ENCODE measurements around the gene R3HDM1. TPM values are rescaled to one million over a fixed set of nuclear protein-coding genes. Genes with fewer than 3 reads are reported as not detected.
"Not testable (repeated sequence)": the region's sequence is repeated elsewhere in the genome, so short reads cannot be mapped to it uniquely, and the experiment has no call there.

R3HDM1 gene
- total RNA-seq, 1 donor from 2014 or later, result 12.5 TPM

DNA sequence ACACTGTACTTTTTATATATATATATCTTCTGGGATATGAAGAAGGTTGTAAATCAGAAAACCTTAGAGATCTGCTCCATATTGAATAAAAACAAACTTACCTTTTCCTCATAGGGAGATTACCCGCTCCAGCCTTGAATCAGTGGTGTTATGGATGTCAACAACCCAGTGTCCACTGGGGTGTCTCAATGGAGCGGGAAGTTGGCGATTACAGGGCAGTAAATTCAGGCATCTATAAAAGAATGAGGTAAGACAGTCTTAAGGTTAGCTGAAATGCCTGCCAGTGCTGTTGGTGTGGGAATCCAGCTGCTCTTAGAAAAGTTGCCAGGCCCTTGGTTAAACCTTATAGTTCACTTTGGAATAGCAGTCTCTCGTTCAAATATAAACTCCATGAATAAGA lies 102.3 kb downstream of the R3HDM1 start:
- intact Hi-C loops (cut with DNase I), result no loop called here
- no peak for ATAC-seq
- DNase-seq (ENCODE audit: missing footprints), result no peak

DNA sequence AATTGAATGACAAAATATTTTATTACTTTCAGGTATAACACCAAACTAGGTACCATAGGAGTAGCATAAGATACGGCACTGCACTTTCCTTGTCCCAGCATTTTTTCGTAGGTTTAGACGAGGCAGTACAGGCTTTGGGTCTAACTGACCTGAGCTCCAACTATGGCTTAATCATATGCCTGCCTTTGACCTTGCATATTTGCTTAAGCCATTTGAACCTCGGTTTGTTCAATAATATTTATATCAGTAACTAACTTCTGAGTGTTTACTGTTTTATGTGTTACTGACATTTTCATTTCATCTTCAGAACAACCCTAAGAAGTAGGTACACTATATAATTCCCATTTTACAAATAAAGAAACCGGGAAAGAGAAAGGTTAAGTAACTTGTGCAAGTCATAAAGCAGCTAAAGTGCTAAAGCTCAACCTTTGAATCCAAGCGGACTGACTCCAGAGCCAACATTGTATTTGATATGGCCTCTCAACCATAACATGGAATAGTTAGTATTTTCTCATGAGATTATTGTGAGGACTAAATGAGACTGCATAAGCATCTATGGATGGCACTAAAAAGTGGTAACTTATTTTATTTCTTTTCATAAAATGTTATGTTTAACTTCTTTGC lies 104.0 kb downstream of the R3HDM1 start:
- DNase-seq (ENCODE audit: missing footprints) (no peak), ATAC-seq (no peak)
- intact Hi-C loops (cut with DNase I), result no loop called here

GRCh38 chr2:135636982-135637381 lies 105.7 kb downstream of the R3HDM1 start:
- intact Hi-C loops (cut with DNase I), result no loop called here
- DNase-seq (ENCODE audit: missing footprints), result no peak
- ATAC-seq, result no peak

- intact Hi-C loops (cut with DNase I), result no loop called here
- ATAC-seq (no peak), DNase-seq (ENCODE audit: missing footprints) (no peak)
These were observed 106.3 kb downstream of the R3HDM1 start for GRCh38 chr2:135637456-135638087.

- no peak for DNase-seq (ENCODE audit: missing footprints)
These were observed 107.5 kb downstream of the R3HDM1 start for GRCh38 chr2:135638825-135639224.

DNA sequence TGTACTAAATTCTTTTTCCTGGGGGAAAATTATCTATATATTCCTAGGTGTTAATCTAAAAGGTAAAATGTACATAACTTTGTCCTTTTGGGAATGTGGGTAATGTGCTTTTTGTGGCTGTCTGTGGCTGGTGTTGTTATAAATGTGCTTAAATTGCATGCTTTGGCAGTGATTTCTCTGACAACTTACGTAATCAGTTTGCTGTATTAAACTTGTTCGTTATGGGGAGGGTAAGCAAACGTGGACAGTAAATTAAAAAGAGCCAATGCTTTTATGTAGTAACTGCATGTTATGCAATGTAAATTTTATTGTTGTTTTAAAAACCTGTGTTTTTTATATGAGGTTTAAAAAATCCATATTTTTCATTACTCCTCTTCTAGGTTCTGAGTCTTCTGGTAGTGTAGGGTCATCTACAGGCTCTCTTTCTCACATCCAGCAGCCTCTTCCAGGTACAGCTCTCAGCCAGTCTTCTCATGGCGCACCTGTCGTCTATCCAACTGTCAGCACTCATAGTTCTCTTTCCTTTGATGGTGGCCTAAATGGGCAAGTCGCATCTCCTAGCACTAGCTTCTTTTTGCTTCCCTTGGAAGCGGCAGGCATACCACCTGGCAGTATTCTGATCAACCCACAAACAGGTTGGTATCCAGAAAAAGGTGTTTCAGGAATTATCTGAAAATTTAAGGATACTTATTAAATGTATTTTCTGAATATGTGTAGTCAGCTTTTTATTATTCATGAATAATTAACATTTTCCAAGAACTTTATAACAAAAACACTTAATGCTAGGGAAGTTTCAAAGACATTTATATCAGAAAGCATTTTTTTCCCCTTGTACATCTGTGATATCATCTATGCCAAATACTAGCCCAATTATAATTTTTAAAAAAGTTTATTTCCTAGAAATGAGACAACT lies 110.1 kb downstream of the R3HDM1 start:
- DNase-seq (ENCODE audit: missing footprints) (no peak), ATAC-seq (no peak)
- intact Hi-C loops (cut with DNase I), result no loop called here

More at GRCh38 chr2:135638825-135639224, 107.5 kb downstream of the R3HDM1 start:
- ATAC-seq, result no peak
- intact Hi-C loops (cut with DNase I), result no loop called here

DNA sequence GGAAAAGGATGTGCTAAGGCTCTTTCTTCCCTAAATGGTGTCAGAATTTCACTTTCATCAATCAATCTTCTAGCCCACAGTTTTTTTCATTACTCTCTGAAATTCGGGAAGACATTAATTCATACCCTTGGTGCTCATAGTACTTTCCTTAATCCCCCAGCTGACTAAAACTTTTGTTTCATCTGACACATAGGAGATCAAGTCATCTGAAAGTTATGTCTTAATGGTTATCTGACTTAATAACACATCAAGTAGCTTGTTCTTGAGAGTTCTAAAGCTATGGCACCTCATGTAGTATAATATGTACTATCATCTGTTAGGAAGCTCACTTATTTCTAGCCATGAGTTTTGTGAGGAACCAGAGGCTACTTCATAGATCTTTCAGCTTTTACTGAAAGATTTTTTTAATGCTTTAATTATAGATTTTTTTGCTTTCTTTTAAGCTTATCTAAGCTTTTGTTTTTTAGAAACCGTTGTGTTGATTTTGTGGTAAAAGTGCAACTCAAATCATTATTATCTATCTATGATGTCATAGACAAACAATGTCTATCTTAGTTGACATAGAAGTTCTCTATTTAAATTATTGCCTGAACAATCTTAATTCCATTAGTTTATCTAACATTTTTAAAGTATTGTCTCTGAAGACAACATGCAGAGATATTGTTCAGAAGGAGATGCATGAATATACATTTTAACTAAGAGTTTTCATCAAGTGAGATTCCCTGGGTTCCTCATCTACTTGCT lies 116.7 kb downstream of the R3HDM1 start:
- intact Hi-C loops (cut with DNase I), result no loop called here
- no peak for DNase-seq (ENCODE audit: missing footprints)
- no peak for ATAC-seq

DNA sequence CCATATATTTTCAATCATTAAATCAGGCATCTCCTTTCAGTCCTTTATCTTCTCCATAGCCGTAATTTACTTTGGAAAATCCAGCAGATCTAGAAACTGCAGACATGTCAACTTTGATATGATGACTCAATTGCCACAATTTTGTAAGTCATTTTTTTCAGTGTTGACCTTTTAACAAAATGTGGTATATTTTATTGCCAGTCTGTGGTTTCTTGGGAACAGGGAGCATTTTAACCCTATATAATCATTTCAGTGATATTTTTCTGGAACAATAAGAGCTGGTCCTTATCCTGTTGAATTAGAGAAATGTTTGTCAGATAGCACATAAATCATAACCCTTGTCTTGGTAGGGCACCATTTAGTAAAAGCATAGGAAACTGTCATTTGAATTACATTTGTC lies 119.4 kb downstream of the R3HDM1 start:
- intact Hi-C loops (cut with DNase I), result no loop called here
- ATAC-seq, result no peak
- no peak for DNase-seq (ENCODE audit: missing footprints)

DNA sequence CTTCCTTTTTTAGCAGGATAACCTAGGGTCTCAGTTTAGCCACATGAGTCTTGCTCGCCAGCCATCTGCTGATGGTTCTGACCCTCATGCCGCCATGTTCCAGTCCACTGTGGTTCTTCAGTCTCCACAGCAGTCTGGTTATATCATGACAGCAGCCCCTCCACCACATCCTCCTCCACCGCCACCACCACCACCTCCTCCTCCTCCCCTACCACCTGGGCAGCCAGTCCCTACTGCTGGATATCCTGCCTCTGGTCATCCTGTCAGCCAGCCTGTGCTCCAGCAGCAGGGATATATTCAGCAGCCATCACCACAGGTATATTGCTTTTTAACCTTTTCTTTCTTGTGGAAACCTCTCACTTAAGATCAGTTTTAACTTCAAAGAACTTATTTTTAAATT lies 120.4 kb downstream of the R3HDM1 start:
- no peak for DNase-seq (ENCODE audit: missing footprints)
- no peak for ATAC-seq
- intact Hi-C loops (cut with DNase I), result no loop called here

DNA sequence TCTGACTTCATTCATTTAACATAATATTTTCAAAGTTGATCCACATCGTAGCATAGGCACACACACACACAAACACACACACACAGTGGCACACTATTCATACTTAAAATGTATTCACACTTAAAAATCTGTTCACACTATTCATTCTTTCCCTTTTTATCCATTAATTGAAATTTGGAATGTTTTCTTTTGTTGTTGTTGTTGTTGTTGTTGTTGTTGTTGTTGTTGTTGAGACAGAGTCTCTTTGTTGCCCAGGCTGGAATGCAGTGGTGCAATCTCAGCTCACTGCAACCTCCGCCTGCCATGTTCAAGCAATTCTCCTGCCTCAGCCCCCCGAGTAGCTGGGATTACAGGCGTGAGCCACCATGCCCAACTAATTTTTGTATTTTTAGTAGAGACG lies 123.0 kb downstream of the R3HDM1 start:
- intact Hi-C loops (cut with DNase I), result not testable (repeated sequence)

GRCh38 chr2:135657806-135658582 lies 126.7 kb downstream of the R3HDM1 start:
- intact Hi-C loops (cut with DNase I), result no loop called here
- no peak for ATAC-seq

More for the DNA sequence above, 123.0 kb downstream of the R3HDM1 start:
- ATAC-seq; DNase-seq (ENCODE audit: missing footprints): not testable (repeated sequence)

DNA sequence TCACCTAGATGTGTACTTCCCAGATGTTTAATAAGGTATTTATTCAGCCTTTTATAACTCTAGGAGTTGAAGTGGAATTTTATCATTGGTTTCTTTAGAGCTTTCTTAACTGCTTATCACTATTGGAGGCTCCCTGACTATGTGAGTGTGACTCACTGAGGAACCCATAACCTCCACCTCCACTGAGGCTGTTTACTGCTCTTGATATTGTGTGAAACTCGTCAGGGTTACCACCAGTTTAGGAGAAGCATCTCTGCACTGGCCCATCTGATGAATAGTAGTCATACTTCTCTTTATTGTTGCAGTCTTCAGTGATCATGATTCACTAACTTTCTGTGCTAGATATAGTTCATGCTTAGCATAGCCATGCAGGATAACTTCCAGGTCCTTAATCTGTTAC lies 130.8 kb downstream of the R3HDM1 start:
- intact Hi-C loops (cut with DNase I), result no loop called here

More at GRCh38 chr2:135657806-135658582, 126.7 kb downstream of the R3HDM1 start:
- DNase-seq (ENCODE audit: missing footprints), result no peak

GRCh38 chr2:135663148-135663700 lies 131.9 kb downstream of the R3HDM1 start:
- DNase-seq (ENCODE audit: missing footprints) (no peak), ATAC-seq (no peak)
- intact Hi-C loops (cut with DNase I), result no loop called here

More for the DNA sequence above, 130.8 kb downstream of the R3HDM1 start:
- DNase-seq (ENCODE audit: missing footprints), result no peak
- no peak for ATAC-seq

DNA sequence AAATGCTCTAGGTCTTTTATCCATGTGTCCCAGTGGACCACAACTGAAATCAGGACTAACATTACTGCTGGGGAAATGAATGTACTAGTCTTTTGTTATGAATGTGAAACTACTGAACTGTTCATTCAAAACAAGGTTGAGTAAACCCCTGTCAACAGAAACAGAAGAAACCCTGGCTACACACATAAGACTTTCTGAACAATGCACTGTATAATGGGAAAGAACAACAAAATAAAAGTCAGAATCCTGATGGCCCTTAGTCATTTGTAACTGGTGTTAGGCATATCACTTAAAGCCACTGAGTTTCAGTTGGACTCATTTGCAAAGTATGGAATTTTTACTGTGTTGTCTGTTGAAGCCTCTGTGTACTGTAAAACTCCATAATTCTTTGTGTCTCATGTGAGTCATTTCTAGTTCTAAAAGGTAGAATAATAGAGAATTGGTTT lies 133.4 kb downstream of the R3HDM1 start:
- intact Hi-C loops (cut with DNase I), result no loop called here
- no peak for DNase-seq (ENCODE audit: missing footprints)
- no peak for ATAC-seq

GRCh38 chr2:135667045-135667444 lies 135.8 kb downstream of the R3HDM1 start:
- no peak for ATAC-seq
- intact Hi-C loops (cut with DNase I), result no loop called here
- DNase-seq (ENCODE audit: missing footprints), result no peak

DNA sequence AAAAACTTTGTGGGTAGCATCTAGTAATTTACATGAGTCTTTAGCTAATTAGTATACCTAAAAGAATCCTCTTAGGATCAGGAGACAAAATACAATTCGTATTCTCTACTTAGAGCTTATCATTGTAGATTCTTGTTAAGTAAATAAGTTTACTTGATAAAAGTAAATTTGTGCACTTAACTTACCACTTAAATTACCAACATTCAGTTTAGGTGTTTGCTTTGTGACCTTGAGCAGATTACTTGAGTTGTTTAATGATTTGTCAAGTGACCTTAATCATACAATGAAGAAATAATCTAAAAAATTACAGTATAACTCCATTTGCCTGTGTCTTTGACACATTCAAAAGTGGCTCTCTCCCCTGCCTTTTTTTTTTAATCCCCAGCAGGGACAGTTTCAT lies 143.2 kb downstream of the R3HDM1 start:
- DNase-seq (ENCODE audit: missing footprints) (no peak), ATAC-seq (no peak)
- intact Hi-C loops (cut with DNase I), result no loop called here

- intact Hi-C loops (cut with DNase I), result no loop called here
These were observed 144.7 kb downstream of the R3HDM1 start for GRCh38 chr2:135676031-135676430.

GRCh38 chr2:135679125-135679524 lies 147.8 kb downstream of the R3HDM1 start:
- intact Hi-C loops (cut with DNase I), result no loop called here
- DNase-seq (ENCODE audit: missing footprints) (no peak), ATAC-seq (no peak)

More at GRCh38 chr2:135676031-135676430, 144.7 kb downstream of the R3HDM1 start:
- DNase-seq (ENCODE audit: missing footprints) (no peak), ATAC-seq (no peak)

Data from Right ventricle myocardium inferior (tissue), 1 donor.